Aortic smooth muscle cell (primary cell): ENCODE data around the gene PITPNB. TPM values are rescaled to one million over a fixed set of nuclear protein-coding genes. Genes with fewer than 3 reads are reported as not detected.

Experiments used
- total RNA-seq: library from RNA; depleted of rRNA; stranded (reverse); fragments of >200 nt; gene quantifications from 2 replicates; pipeline ENCODE4 v1.2.3, GENCODE V29; 2014

The PITPNB gene
- total RNA-seq, result 20.5 and 24.5 TPM in 2 replicates

GRCh38 chr22:27919222-27919941, at the start of gene PITPNB:
TSS of gene PITPNB (minus strand) at chr22:27919256. CDS start at chr22:27919191, 65 bp downstream.

Other genes starting within 250 kb of the PITPNB start
- 6.1 and 15.1 TPM in 2 replicates for gene MN1, start 117.5 kb downstream of the PITPNB start, total RNA-seq